Islet of Langerhans (tissue), 1 donor: ENCODE results near the gene IGF2R.
"Not testable (repeated sequence)": the region's sequence is repeated elsewhere in the genome, so short reads cannot be mapped to it uniquely, and the experiment has no call there.

Source experiments
- FAIRE-seq: peaks from one replicate; lab custom pipeline; 2011; peaks lifted over from hg19 to GRCh38; lab: Jason Lieb, UNC

IGF2R gene

DNA sequence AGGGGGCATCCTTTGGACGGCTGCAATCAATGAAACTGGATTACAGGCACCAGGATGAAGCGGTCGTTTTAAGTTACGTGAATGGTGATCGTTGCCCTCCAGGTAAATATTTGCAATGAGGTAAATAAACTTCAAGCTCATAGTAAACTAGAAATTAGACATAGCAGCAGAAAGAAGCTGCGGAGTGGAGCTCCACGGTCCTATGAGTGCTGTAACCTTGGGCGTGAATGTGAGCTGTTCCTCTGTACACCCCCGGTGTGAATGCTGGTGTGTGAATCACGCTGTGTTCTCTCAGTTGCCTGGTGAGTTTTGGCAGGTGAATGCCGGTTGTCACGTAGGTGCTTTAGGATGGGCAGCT is 110.8 kb downstream of the IGF2R start:
- FAIRE-seq = no peak

DNA sequence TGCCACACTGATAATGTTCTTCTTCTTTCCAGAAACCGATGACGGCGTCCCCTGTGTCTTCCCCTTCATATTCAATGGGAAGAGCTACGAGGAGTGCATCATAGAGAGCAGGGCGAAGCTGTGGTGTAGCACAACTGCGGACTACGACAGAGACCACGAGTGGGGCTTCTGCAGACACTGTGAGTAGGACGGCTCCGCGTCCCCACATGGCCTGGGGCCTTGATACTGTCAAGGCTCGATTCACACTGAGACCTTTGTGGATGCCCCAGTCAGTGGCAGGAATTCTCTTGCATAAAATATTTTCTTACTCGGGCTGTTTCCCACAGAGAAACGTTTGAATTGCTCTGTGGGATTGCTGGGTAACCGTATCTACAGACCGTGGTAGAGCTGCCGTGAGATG is 111.2 kb downstream of the IGF2R start:
- FAIRE-seq = no peak

DNA sequence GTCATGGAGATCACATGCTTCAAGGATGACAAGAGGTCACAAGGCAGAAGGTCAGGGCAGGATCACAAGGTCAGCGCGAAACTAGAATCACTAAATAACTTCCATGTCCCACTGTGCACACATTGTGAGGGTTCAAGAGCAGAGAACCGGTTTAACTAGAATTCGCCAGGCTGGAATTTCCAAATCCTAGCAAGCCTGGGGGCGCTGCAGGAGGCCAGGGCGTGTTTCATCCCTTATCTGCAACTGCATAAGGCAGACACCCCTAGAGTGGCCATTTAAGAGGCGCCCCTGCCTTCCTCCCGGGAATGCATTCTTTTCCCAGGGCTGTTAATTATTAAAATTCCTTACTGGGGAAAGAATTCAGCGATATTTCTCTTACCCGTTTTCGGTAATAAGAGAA is 112.5 kb downstream of the IGF2R start:
- no peak for FAIRE-seq

DNA sequence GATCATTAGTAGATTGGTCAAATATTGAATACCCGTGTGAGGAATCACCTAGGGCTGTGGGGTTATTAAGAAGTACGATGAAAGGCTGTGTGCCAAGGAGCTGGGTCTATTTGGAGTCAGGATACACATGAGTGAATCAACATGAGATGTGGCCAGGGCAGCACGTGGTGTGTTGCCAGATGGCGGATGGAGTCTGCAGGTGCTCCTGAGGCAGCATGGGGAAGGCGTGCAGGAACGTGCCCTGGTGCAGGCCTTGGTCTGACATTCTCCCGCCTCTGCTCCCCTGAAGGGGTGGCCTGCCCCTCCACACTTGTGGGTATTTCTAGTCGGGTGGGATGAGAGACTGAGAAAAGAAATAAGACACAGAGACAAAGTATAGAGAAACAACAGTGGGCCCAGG is 113.7 kb downstream of the IGF2R start:
- FAIRE-seq = no peak

DNA sequence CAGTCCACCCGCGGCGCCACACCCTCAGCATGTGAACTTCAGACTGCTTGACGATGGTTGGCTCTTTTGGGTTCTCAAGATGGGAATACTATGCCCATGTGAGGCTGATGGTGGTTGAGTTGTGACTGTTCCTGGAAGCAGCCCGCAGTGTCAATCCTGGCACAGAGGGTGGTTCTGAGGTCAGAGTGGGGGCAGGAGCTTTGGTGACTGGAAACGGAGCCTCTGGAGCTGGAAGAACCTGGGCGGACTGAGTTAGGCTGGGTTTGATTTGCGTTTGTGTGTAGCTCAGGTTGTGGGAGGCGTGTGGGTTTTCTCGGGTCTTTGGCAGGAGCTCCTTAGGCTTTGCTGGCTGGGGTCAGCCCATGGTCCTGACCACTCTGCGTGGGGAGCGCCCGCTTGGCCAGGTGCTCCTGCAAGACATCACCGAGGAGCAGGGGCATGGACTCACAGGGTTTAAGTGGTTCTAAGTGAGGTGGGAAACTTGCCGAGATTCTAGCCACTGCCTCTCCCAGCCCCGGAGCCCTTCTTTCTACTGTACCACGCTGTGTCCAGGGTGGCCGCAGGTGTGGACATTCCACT is 115.4 kb downstream of the IGF2R start:
- FAIRE-seq = no peak

DNA sequence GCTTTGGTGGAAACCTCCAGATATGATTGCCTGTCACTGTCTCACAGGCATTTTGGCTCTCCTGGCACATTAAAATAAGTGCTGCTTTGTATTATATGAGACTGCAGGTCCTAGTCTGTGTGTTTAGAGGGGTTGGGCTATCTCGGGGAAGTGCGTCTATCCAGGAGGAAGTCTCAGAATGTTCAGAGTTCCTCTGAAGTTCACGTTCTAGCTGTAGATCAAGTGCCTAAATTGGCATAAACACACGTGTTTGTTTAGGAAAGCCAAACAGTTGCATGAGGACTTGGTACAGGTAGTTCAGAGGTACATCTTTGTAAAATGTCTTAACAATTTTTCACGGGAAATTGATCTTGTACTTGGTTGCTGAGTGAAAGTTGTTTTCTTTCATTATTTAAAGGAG is 116.3 kb downstream of the IGF2R start:
- FAIRE-seq = no peak

DNA sequence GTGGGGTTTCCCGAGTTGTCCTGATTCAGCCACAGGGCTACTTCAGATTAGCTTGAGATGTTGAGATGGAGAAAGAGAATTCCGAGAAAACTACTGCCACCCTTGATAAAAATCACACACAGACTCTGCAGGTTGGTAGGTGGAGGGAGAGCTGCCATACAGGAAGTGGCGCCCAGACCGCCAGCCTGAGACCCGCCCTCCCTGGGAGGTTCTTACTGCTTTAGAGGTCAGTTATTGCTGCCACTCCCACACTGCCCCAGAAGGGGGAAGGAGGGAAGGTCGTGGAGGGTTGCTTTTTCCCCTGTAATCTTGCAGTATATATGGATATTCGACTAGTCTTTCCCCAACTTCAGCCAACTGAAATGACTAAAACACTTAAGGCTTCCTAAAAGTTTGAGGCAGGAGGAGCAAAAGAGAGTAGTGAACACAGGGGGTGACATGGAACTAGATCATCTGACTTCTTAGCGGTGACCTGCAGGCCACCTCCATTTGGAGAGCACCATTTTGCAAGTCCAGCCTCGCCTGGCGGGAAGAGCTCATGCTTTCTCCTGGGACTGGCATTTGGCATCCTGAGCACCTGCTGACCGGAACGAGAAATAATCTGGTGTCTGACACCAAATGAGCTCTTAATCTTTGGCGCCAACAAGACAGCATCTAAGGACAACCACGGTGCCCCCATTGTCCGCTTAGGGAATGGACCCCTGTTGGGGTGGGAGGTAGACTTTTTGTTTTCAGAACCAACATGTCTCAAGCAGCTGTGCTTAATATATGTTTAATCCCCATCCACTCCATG is 117.0 kb downstream of the IGF2R start:
- no peak for FAIRE-seq

DNA sequence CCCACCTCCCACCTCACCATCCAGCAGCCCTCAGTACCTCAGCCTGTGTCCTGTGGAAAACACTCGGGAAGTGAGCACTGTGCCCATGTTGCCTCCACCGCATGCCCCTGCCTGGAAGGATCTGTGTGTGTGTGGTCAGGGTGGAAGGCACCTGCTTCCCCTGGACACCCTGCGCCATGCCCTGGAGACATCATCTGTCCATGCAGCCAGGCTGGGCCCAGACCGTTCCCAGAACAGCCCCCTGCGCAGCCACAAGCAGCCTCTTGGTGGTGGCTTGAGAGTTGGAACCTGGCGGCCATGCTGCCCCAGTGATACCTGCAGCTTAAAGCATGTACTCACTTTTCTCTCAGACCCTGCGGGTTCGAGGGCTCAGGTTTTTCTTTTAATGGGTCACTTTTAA is 117.9 kb downstream of the IGF2R start:
- FAIRE-seq = no peak

DNA sequence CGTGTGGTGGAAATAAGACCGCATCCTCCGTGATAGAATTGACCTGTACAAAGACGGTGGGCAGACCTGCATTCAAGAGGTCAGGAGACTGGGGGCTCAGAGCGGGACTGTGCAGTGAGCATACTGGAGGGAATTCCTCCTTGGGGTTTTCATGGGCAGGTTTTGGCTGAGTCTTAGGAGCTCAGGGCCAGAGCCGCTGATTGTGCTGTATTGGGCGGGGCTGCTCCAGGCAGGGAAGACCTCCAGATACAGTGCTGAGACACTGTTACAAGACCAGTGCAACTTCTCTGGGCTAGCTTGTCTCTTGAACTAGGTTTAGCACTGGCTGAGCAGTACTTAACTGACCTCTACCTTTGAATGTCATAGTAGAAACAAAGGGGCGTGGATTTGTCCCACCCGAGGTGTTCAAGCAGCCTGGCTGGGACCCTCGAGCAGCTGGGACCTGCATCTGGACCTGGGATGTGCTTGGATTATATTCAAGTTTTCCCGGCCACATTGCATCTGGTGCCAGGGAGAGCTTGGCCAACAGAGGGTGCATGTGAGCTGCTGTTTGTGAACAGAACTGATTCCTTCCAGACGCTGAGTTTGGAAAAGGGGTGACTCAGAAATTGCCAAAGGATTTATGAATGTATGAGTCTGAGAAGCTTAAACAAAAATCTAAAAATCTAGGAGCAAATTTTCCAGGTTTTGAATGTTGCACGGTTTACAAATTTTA is 119.3 kb downstream of the IGF2R start:
- no peak for FAIRE-seq

DNA sequence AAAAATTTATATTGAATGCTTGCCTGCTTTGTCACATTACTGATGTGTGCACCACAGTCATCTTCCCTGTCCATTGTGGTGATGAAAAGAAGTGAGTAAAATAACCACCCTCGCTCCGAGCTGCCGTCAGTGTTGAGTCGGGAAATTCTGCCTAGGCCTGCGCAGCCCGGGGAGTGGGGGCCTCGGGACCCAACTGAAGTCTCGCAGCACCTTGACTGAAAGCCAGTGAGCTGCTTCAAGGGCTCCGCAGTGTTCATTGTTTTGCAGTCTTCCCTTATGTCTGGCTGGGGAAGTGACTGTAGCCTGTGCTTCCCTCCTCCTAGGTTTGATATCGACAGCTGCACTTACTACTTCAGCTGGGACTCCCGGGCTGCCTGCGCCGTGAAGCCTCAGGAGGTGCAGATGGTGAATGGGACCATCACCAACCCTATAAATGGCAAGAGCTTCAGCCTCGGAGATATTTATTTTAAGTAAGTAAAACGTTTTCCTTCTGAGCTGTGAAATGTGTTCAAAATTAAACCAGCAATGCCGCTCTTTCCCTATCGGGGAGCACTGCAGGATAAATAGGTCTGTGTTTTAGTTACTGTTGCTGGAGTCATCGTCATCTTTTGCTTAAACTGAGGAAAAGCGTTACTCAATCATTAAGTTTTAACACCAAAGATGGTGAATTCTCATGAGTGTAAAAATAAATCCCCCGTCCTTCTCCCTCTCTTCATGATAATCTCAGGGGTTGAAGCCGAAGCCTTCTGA is 120.1 kb downstream of the IGF2R start:
- no peak for FAIRE-seq

DNA sequence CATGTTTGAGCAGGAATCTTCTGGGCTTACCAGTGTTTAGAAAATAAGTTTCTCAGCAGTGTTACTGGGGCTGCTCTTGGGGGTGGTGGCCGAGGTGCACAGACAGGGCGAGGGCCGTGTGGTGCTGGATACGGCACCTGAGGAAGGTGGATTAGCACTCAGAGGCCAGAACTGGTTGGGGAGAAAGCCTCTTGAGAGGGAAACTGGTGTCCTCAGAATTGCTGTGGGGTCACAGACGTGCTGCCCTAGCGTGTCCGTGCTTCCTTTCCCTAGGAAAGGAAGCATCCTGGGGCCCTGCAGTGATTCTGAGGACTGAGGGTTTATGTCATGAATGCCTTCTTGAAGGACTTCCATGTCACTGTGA is 120.6 kb downstream of the IGF2R start:
- no peak for FAIRE-seq

DNA sequence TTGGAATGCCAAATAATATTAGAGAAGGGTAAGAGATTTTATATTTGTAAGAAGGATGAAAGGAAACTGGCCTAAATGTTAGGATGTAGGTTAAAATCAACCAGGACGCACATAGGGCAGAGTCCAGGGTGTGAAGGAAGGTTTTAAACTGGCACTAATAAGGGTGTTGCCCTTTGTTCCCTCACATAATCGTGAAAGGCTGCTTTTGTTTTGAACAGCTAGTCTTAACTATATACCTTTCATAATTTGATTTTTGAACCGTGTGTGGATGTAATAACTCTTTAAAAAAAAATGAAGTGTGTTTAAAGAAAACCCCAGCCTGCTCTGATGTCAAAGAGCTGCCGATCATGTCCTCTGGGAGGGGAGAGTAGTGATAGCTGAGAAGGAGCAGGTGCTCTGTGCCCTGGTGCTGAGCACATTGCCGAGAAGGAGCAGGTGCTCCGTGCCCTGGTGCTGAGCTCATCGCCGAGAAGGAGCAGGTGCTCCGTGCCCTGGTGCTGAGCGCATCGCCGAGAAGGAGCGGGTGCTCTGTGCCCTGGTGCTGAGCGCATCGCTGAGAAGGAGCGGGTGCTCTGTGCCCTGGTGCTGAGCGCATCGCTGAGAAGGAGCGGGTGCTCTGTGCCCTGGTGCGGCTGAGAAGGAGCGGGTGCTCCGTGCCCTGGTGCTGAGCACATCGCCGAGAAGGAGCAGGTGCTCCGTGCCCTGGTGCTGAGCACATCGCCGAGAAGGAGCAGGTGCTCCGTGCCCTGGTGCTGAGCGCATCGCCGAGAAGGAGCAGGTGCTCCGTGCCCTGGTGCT is 121.8 kb downstream of the IGF2R start:
- not testable (repeated sequence) for FAIRE-seq

DNA sequence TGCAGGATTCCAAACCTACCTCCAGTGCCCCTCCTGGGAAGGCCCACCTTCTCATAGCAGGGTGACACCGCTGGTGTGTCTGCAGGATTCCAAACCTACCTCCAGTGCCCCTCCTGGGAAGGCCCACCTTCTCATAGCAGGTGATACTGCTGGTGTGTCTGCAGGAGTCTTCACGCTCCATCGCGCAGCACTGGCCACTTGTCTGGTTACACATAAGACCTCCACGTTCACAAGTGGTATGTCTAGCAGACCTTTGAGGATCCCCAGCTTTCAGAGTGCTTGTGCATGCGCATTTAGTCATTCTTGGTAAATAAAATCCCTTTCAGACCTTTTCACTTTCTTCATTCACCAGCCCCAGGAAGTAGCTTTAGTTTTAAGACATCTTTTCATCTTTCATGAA is 123.3 kb downstream of the IGF2R start:
- not testable (repeated sequence) for FAIRE-seq

DNA sequence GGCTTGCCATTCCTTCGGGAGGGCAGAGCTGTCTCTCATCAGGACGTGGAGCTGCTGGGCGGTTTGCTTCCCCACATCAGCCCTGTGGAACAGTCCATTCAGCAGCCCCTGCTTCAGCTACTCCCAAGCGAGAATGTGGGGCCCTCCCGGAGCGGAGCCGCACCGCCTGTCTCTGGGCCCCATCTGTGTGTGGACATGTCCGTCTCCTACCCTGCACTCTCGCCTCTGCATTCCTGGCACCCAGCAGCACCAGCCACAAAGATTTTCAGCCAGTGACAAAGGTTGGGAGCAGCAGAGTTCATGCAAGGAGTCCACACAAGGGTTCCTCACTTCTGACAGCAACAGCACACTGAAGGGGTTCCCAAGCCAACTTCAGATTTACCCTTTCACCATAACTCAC is 123.7 kb downstream of the IGF2R start:
- no peak for FAIRE-seq

DNA sequence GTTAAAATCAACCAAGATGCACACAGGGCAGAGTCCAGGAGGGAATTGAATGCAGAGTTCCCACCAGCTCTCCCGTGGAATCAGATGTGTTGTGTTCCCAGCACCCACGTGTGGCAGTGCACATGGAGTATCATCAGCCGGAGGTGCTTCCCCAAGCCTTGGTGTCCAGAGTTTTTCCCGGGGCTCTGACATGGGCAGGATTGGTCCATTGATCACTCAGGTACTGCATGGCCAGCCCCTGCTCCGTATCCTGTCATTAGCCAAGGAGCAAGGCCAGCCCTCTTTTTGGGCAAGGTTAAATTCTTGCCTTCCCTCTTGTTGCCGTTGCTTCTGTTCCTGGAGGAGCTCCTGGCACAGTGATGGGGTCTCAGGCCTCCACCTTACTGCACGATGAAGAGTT is 124.2 kb downstream of the IGF2R start:
- no peak for FAIRE-seq

DNA sequence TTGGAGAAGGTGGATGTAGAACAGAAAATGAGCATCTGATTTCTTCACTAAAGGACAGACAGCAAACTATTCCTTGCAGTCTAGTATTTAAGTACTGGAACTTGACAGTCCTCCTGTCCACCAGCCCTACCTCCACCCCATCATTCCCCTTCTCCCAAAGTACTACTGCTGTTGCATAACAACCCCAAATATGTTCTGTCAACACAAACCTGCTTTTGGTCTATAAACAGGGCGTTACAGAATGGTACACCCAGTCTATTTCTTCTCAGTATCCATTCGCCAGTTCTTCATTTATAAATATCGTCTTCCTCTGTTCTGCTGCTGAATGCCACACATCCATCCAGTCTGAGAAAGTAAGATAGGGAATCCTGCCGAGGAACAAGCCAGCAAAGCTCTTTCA is 125.1 kb downstream of the IGF2R start:
- no peak for FAIRE-seq

DNA sequence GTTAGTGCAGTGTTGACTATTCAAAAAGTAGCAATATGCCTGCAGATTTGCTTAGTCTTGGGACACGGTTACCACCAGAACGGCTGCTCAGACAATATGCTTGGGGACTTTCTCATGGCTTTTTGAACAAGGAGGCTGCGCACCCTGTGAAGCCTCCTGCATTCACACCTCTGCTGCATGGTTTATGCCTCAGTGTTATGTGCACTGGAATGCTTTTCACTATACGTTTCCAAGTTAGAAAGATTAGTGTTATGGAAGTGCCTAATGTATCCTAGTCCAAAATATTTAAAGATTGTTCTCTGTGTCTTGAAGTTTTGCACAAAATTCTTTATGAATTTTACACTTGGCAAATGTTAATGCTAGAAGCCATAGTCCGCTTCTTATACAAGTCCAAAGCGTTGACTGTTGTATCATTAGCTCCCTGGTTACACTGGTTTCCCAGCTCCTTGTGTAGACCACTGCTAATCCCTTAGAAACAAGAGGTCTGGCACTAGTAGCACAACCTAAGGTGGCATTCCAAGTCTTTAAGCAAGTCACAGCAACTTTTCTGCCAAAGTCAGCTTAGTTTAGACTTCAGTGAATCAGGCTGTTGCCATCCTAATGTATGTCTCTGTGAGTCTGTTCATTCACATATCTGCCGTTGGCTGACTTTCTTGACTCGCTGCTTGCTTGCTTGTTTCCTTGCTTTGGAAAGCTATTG is 126.4 kb downstream of the IGF2R start:
- FAIRE-seq = no peak

DNA sequence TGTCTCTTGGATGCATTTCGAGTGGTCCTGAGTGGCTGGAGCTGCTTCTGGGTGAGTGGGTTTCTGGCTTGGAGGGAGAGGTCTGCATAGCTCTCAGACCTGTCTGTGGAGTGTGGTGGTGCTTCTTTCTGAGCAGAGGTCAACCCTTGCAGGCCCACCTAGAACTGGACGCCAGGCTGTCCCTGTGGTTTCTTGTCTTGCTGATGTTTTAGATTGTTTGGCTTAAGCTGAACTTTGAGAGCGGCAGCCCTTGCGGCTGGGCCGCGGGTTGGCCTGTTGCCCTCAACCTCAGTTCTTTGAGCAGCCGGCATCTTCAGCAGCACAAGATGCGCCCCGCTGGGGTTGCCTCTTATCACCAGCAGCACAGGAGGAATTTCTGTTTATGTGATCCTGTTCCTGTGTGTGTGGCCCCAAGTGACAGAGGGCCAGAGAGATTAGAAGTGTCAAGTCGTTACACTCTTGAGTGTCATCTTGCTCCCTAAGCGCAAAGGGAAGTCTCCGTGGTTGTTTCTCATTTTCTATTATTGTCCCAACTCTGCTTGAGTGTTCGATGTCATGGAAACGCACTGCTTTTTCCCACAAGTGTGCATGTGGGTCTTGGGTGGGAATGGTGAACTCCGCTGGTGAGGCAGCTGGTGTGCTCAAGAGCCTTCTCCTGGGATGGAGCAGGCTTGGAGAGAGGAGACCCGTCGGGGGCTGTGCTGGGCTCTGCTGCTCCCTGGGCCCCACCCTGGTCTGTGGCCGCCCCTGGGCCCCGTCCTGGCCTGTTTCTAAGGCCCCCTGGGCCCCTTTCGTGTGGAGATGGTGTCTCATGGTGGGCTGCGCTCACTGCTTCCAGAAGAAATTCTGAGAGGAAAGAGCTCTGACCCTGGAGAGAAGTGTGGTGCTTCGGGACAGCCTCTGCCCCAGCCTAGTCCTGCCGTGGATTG is 132.7 kb downstream of the IGF2R start:
- FAIRE-seq = no peak

DNA sequence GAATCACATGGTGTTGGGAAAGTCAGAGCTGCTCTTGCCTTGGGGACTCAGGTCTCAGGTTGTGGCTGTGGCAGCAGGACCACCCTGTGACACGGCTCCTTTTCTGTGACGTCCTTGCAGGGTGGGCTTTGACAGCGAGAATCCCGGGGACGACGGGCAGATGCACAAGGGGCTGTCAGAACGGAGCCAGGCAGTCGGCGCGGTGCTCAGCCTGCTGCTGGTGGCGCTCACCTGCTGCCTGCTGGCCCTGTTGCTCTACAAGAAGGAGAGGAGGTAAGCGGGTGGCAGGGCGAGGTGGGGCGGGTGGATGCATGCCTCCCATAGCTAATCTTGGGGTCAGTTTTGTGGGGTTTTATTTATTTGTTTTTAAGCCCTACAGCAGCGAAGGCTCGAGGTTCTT is 133.5 kb downstream of the IGF2R start:
- no peak for FAIRE-seq
